Nephron (organoid): Measurements from ENCODE around the gene SDC1.
"Not testable (repeated sequence)": the region's sequence is repeated elsewhere in the genome, so short reads cannot be mapped to it uniquely, and the experiment has no call there.

Experiments used
- H3K27ac Mint-ChIP-seq, 3 experiments: 2 replicates each; pipeline ENCODE4 v1.8.0; 2020; ENCODE audit warnings: mixed read lengths in 3 of 3, mild to moderate bottlenecking in 2 of 3, moderate library complexity in 1 of 3
- H3K27me3 Mint-ChIP-seq: 2 replicates; pipeline ENCODE4 v1.8.0; 2021; ENCODE audit warnings: low read depth, mild to moderate bottlenecking, moderate library complexity, mixed read lengths
- H3K36me3 Mint-ChIP-seq: 2 replicates; pipeline ENCODE4 v1.8.0; 2020; ENCODE audit warnings: low read depth, mixed read lengths
- H3K4me1 Mint-ChIP-seq: 2 replicates; pipeline ENCODE4 v1.8.0; 2020; ENCODE audit warnings: mixed read lengths
- H3K4me3 Mint-ChIP-seq, 3 experiments: 2 replicates each; pipeline ENCODE4 v1.8.0; 2020; ENCODE audit warnings: mild to moderate bottlenecking in 3 of 3, mixed read lengths in 3 of 3, moderate library complexity in 2 of 3
- H3K9me3 Mint-ChIP-seq: 2 replicates; pipeline ENCODE4 v1.8.0; 2020; ENCODE audit warnings: mixed read lengths
- TF ChIP-seq, protein P1 (sequence below), 3 experiments: fragments of 200-600 bp; sonication (generic); IDR thresholded peaks; one replicate each; pipeline ENCODE4 v1.5.0; 2021; ENCODE audit warnings: antibody characterized with exemption in 3 of 3; ENCODE audit not compliant: unreplicated experiment in 3 of 3

The SDC1 gene, protein sequence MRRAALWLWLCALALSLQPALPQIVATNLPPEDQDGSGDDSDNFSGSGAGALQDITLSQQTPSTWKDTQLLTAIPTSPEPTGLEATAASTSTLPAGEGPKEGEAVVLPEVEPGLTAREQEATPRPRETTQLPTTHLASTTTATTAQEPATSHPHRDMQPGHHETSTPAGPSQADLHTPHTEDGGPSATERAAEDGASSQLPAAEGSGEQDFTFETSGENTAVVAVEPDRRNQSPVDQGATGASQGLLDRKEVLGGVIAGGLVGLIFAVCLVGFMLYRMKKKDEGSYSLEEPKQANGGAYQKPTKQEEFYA

DNA sequence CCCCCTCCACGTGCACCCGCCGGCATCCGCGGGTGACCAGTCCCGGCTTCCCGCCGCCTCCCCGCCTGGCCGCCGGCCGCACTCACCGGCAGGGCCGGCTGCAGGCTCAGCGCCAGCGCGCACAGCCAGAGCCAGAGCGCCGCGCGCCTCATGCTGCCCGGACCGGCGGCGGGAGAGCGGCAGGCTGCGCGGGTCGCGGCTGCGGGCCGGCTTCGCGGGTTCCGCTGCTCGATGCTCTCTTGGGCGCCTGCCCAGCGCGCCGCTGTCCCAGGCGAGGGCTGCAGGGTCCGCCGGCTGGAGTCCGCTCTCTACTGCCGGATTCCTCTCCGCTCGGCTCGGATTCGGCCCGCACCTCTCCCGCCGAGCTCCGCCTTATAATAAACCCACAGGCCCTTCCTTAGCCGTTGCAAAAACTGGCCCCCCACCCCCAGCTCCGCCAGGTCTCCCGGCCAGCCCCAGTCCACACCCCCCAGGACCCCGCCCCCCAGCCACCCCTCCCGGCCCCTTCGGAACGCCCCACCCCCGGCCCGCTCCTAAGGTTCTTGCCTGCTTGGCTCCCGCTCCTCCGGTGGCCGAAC lies at the start of gene SDC1:
Gene SDC1 (minus strand): TSS at position 415 of the 578 bp plus-strand sequence. CDS start 263 bp downstream, at position 152.
- Mint-ChIP-seq H3K36me3 (no peaks in the 10 kb centered on the region), H3K4me3 (peak within 1 kb of the TSS; percentile 85 to 87 (median 85)), H3K9me3 (no peaks in the 10 kb centered on the region), H3K27ac (peak within 1 kb of the TSS in 2 of 3 experiments; percentile 87 to 95), H3K4me1 (peaks cover 12% of the 10 kb centered on the region), H3K27me3 (peaks cover 26% of the 10 kb centered on the region)
- TF ChIP-seq, protein P1, sequence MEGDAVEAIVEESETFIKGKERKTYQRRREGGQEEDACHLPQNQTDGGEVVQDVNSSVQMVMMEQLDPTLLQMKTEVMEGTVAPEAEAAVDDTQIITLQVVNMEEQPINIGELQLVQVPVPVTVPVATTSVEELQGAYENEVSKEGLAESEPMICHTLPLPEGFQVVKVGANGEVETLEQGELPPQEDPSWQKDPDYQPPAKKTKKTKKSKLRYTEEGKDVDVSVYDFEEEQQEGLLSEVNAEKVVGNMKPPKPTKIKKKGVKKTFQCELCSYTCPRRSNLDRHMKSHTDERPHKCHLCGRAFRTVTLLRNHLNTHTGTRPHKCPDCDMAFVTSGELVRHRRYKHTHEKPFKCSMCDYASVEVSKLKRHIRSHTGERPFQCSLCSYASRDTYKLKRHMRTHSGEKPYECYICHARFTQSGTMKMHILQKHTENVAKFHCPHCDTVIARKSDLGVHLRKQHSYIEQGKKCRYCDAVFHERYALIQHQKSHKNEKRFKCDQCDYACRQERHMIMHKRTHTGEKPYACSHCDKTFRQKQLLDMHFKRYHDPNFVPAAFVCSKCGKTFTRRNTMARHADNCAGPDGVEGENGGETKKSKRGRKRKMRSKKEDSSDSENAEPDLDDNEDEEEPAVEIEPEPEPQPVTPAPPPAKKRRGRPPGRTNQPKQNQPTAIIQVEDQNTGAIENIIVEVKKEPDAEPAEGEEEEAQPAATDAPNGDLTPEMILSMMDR (IDR thresholded peaks at IDR 0.05; ENCODE audit: unreplicated experiment in 3 of 3), result no peak

DNA sequence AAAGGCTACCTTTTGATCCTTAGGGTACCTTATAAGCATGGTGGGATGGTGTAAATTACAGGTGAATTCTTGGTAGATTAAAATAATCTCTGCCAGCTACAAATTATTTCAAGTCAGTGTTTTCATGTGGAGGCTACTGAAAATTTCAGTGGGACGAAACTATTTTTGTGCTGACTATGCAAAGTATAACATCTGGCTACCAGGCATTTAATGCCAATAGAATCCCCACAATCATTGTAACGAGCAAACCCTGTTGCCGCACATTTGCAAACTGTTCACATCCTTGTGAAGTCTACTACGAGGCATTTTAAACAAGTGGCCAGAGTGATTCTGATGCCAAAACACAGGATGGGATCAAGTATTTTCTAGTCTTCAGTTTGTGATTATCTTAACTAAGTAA lies 48.1 kb upstream of the SDC1 start:
- H3K27me3 Mint-ChIP-seq, result no peaks in the 10 kb centered on the region
- no peak overlapping the region for H3K4me3 Mint-ChIP-seq
- no peaks in the 10 kb centered on the region for H3K4me1 Mint-ChIP-seq
- H3K9me3 Mint-ChIP-seq, result no peaks in the 10 kb centered on the region
- TF ChIP-seq, protein P1 (IDR thresholded peaks at IDR 0.05; ENCODE audit: unreplicated experiment in 3 of 3), result no peak
- peaks cover 36% of the 10 kb centered on the region for H3K36me3 Mint-ChIP-seq
- no peak overlapping the region for H3K27ac Mint-ChIP-seq

DNA sequence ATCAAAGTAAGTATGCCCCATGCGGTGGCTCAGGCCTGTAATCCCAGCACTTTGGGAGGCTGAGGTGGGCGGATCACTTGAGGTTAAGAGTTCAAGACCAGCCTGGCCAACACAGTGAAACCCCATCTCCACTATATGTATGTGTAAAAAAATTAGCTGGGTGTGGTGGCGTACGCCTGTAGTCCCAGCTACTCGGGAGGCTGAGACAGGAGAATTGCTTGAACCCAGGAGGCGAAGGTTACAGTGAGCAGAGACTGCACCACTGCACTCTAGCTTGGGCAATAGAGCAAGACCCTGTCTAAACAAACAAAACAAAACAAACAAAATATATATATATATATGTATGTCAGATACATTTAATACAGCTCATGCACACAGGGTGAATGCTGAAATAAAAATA lies 43.4 kb upstream of the SDC1 start:
- peaks cover 60% of the 10 kb centered on the region for H3K36me3 Mint-ChIP-seq
- not testable (repeated sequence) for H3K4me3 Mint-ChIP-seq, H3K4me1 Mint-ChIP-seq, H3K27ac Mint-ChIP-seq, H3K9me3 Mint-ChIP-seq, H3K27me3 Mint-ChIP-seq

DNA sequence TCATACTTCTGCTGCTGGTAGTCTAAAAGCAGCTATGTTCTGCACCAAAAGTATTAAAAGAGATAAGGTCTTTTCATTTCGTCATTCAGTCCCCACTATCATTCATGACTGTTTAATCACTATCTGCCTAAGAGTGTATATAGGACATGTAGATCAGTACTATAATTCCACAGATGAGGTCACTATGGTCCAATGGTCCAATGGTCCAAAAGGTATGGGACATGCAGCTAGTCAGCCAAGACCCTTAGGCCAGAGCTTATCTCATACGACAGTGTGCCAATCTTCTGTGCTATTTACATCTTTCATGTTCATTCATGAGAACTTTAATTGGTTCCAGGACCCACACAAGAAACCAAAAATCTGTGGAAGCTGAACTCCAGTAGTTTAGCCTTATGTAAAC lies 42.6 kb upstream of the SDC1 start:
- TF ChIP-seq, protein P1 (IDR thresholded peaks at IDR 0.05; ENCODE audit: unreplicated experiment in 3 of 3), result no peak
- H3K36me3 Mint-ChIP-seq, result peaks cover 61% of the 10 kb centered on the region
- H3K9me3 Mint-ChIP-seq, result no peaks in the 10 kb centered on the region
- H3K4me1 Mint-ChIP-seq, result no peaks in the 10 kb centered on the region
- no peaks in the 10 kb centered on the region for H3K27me3 Mint-ChIP-seq
- H3K27ac Mint-ChIP-seq, result no peak overlapping the region
- no peak overlapping the region for H3K4me3 Mint-ChIP-seq

- no peak overlapping the region for H3K4me3 Mint-ChIP-seq
- H3K36me3 Mint-ChIP-seq, result peaks cover 60% of the 10 kb centered on the region
- no peaks in the 10 kb centered on the region for H3K9me3 Mint-ChIP-seq
- H3K4me1 Mint-ChIP-seq, result no peaks in the 10 kb centered on the region
- H3K27ac Mint-ChIP-seq, result no peak overlapping the region
- TF ChIP-seq, protein P1 (IDR thresholded peaks at IDR 0.05; ENCODE audit: unreplicated experiment in 3 of 3), result no peak
- no peaks in the 10 kb centered on the region for H3K27me3 Mint-ChIP-seq
Observed at GRCh38 chr2:20264629-20265028, 39.7 kb upstream of the SDC1 start.

DNA sequence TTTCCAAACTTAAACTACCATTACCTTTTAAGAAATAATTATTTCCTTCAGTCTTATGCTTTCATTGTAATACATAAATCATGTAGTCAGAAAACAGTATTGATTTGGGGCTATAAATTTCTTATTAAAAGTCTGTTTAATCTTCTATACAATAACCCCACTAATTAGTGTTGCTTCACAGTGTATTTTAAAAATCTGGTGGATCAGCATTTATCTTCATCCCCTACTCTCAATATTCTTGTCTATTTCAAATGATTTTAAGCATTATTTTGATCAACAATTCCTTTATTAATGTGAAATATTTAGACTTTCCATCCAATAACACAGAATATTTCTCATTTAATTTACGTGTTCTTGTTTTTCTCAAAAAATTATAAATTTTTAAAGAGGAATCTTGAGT lies 32.5 kb upstream of the SDC1 start:
- peaks cover 69% of the 10 kb centered on the region for H3K36me3 Mint-ChIP-seq
- H3K9me3 Mint-ChIP-seq, result no peaks in the 10 kb centered on the region
- H3K27ac Mint-ChIP-seq, result no peak overlapping the region
- no peaks in the 10 kb centered on the region for H3K4me1 Mint-ChIP-seq
- TF ChIP-seq, protein P1 (IDR thresholded peaks at IDR 0.05; ENCODE audit: unreplicated experiment in 3 of 3), result no peak
- no peak overlapping the region for H3K4me3 Mint-ChIP-seq
- H3K27me3 Mint-ChIP-seq, result no peaks in the 10 kb centered on the region
